ENCODE measurements around the gene NEXN.

The NEXN gene

GRCh38 chr1:77926561-77927357 lies 38.3 kb downstream of the NEXN start:
- CTCF ChIA-PET = no interaction called here
- no peak for DNase-seq
- H3K4me1 Mint-ChIP-seq = peaks cover 7% of the 10 kb centered on the region
- H3K36me3 Mint-ChIP-seq = peaks cover 1% of the 10 kb centered on the region
- H3K27me3 Mint-ChIP-seq = no peaks in the 10 kb centered on the region
- H3K4me3 Mint-ChIP-seq = peak overlapping the region; percentile 67
- no peaks in the 10 kb centered on the region for H3K9me3 Mint-ChIP-seq
- peak overlapping the region; percentile 77 for H3K27ac Mint-ChIP-seq

GRCh38 chr1:77927414-77927813 lies 39.0 kb downstream of the NEXN start:
- peak overlapping the region; percentile 17 for H3K27ac Mint-ChIP-seq
- DNase-seq = no peak
- CTCF ChIA-PET = no interaction called here

GRCh38 chr1:77929806-77930205 lies 41.4 kb downstream of the NEXN start:
- no peak for DNase-seq
- H3K27me3 Mint-ChIP-seq = no peaks in the 10 kb centered on the region
- H3K4me1 Mint-ChIP-seq = peaks cover 7% of the 10 kb centered on the region
- CTCF ChIA-PET = no interaction called here
- no peaks in the 10 kb centered on the region for H3K9me3 Mint-ChIP-seq
- H3K27ac Mint-ChIP-seq = no peak overlapping the region
- H3K4me3 Mint-ChIP-seq = no peak overlapping the region
- H3K36me3 Mint-ChIP-seq = peaks cover 1% of the 10 kb centered on the region

More at GRCh38 chr1:77927414-77927813, 39.0 kb downstream of the NEXN start:
- Mint-ChIP-seq H3K9me3 (no peaks in the 10 kb centered on the region), H3K27me3 (no peaks in the 10 kb centered on the region), H3K4me3 (peak overlapping the region; percentile 57), H3K4me1 (peaks cover 7% of the 10 kb centered on the region), H3K36me3 (peaks cover 1% of the 10 kb centered on the region)

- Mint-ChIP-seq H3K9me3 (no peaks in the 10 kb centered on the region), H3K4me3 (no peak overlapping the region), H3K36me3 (peaks cover 27% of the 10 kb centered on the region), H3K27ac (no peak overlapping the region), H3K27me3 (no peaks in the 10 kb centered on the region), H3K4me1 (no peaks in the 10 kb centered on the region)
- no peak for DNase-seq
- CTCF ChIA-PET = no interaction called here
Observed at GRCh38 chr1:77938651-77939050, 50.2 kb downstream of the NEXN start.

GRCh38 chr1:77940921-77941570 lies 52.6 kb downstream of the NEXN start:
- H3K4me3 Mint-ChIP-seq = no peak overlapping the region
- no peak overlapping the region for H3K27ac Mint-ChIP-seq
- no peaks in the 10 kb centered on the region for H3K4me1 Mint-ChIP-seq
- no peak for DNase-seq
- no peaks in the 10 kb centered on the region for H3K9me3 Mint-ChIP-seq
- no peaks in the 10 kb centered on the region for H3K27me3 Mint-ChIP-seq
- peaks cover 38% of the 10 kb centered on the region for H3K36me3 Mint-ChIP-seq
- CTCF ChIA-PET = no interaction called here

- Mint-ChIP-seq H3K4me1 (no peaks in the 10 kb centered on the region), H3K4me3 (no peak overlapping the region), H3K27ac (no peak overlapping the region), H3K27me3 (no peaks in the 10 kb centered on the region), H3K9me3 (no peaks in the 10 kb centered on the region), H3K36me3 (peaks cover 41% of the 10 kb centered on the region)
- CTCF ChIA-PET = no interaction called here
- no peak for DNase-seq
Observed at GRCh38 chr1:77942400-77943140, 54.1 kb downstream of the NEXN start.

- Mint-ChIP-seq H3K4me1 (peaks cover 6% of the 10 kb centered on the region), H3K36me3 (peaks cover 50% of the 10 kb centered on the region), H3K4me3 (no peak overlapping the region), H3K27me3 (no peaks in the 10 kb centered on the region), H3K9me3 (no peaks in the 10 kb centered on the region), H3K27ac (no peak overlapping the region)
- no peak for DNase-seq
- CTCF ChIA-PET = interaction anchor here (1.1 kb wide), 1 partner anchor 11 kb away, joined by 3 read pairs; no protein-coding TSS in a partner anchor
Observed at GRCh38 chr1:77945345-77945744, 56.9 kb downstream of the NEXN start.

- DNase-seq = no peak
- CTCF ChIA-PET = no interaction called here
- Mint-ChIP-seq H3K36me3 (peaks cover 55% of the 10 kb centered on the region), H3K4me3 (no peak overlapping the region), H3K9me3 (no peaks in the 10 kb centered on the region), H3K27me3 (no peaks in the 10 kb centered on the region), H3K4me1 (peaks cover 14% of the 10 kb centered on the region), H3K27ac (no peak overlapping the region)
Observed at GRCh38 chr1:77948841-77949424, 60.5 kb downstream of the NEXN start.

- CTCF ChIA-PET = no interaction called here
- H3K4me3 Mint-ChIP-seq = no peak overlapping the region
- DNase-seq = no peak
- H3K9me3 Mint-ChIP-seq = no peaks in the 10 kb centered on the region
- H3K36me3 Mint-ChIP-seq = peaks cover 57% of the 10 kb centered on the region
- H3K27ac Mint-ChIP-seq = peak overlapping the region; percentile 37
- H3K4me1 Mint-ChIP-seq = peaks cover 14% of the 10 kb centered on the region
- H3K27me3 Mint-ChIP-seq = no peaks in the 10 kb centered on the region
Observed at GRCh38 chr1:77950873-77951272, 62.4 kb downstream of the NEXN start.

GRCh38 chr1:77951328-77951727 lies 62.9 kb downstream of the NEXN start:
- no peak for DNase-seq
- no peaks in the 10 kb centered on the region for H3K9me3 Mint-ChIP-seq
- H3K36me3 Mint-ChIP-seq = peaks cover 57% of the 10 kb centered on the region
- no peak overlapping the region for H3K27ac Mint-ChIP-seq
- H3K4me1 Mint-ChIP-seq = peaks cover 14% of the 10 kb centered on the region
- CTCF ChIA-PET = no interaction called here
- no peak overlapping the region for H3K4me3 Mint-ChIP-seq
- no peaks in the 10 kb centered on the region for H3K27me3 Mint-ChIP-seq

GRCh38 chr1:77953907-77954306 lies 65.5 kb downstream of the NEXN start:
- Mint-ChIP-seq H3K27ac (no peak overlapping the region), H3K9me3 (no peaks in the 10 kb centered on the region), H3K4me1 (peaks cover 7% of the 10 kb centered on the region), H3K36me3 (peaks cover 55% of the 10 kb centered on the region), H3K4me3 (no peak overlapping the region), H3K27me3 (no peaks in the 10 kb centered on the region)
- DNase-seq = no peak
- CTCF ChIA-PET = interaction anchor here (0.9 kb wide), 1 partner anchor 11 kb away, joined by 3 read pairs; no protein-coding TSS in a partner anchor

GRCh38 chr1:77954521-77954920 lies 66.1 kb downstream of the NEXN start:
- no peak for DNase-seq
- H3K27ac Mint-ChIP-seq = no peak overlapping the region
- no peaks in the 10 kb centered on the region for H3K9me3 Mint-ChIP-seq
- H3K4me1 Mint-ChIP-seq = peaks cover 7% of the 10 kb centered on the region
- no peak overlapping the region for H3K4me3 Mint-ChIP-seq
- no peaks in the 10 kb centered on the region for H3K27me3 Mint-ChIP-seq
- CTCF ChIA-PET = interaction anchor here (0.9 kb wide), 1 partner anchor 10 kb away, joined by 3 read pairs; no protein-coding TSS in a partner anchor
- peaks cover 56% of the 10 kb centered on the region for H3K36me3 Mint-ChIP-seq

- Mint-ChIP-seq H3K4me3 (no peak overlapping the region), H3K27me3 (no peaks in the 10 kb centered on the region), H3K36me3 (peaks cover 63% of the 10 kb centered on the region), H3K4me1 (peaks cover 7% of the 10 kb centered on the region), H3K27ac (no peak overlapping the region), H3K9me3 (no peaks in the 10 kb centered on the region)
- DNase-seq = no peak
- CTCF ChIA-PET = interaction anchor here (1.2 kb wide), 1 partner anchor 11 kb away, joined by 3 read pairs; no protein-coding TSS in a partner anchor
Observed at GRCh38 chr1:77955709-77956108, 67.3 kb downstream of the NEXN start.

GRCh38 chr1:77956464-77956863 lies 68.0 kb downstream of the NEXN start:
- no peak overlapping the region for H3K27ac Mint-ChIP-seq
- no peaks in the 10 kb centered on the region for H3K9me3 Mint-ChIP-seq
- H3K4me3 Mint-ChIP-seq = no peak overlapping the region
- no peak for DNase-seq
- no peaks in the 10 kb centered on the region for H3K27me3 Mint-ChIP-seq
- CTCF ChIA-PET = interaction anchor here (0.9 to 1.2 kb wide), 2 partner anchors 12 to 21 kb away, joined by 3 read pairs; no protein-coding TSS in a partner anchor
- H3K4me1 Mint-ChIP-seq = peaks cover 4% of the 10 kb centered on the region
- H3K36me3 Mint-ChIP-seq = peaks cover 64% of the 10 kb centered on the region
